DMS 273 (cell line): ENCODE data around the gene TRMT112.
"Not testable (repeated sequence)": the region's sequence is repeated elsewhere in the genome, so short reads cannot be mapped to it uniquely, and the experiment has no call there.

Experiments
- DNase-seq: peaks from one replicate; lab custom pipeline; 2025; ENCODE audit not compliant: unreplicated experiment; lab: John Stamatoyannopoulos, UW

The TRMT112 gene

DNA sequence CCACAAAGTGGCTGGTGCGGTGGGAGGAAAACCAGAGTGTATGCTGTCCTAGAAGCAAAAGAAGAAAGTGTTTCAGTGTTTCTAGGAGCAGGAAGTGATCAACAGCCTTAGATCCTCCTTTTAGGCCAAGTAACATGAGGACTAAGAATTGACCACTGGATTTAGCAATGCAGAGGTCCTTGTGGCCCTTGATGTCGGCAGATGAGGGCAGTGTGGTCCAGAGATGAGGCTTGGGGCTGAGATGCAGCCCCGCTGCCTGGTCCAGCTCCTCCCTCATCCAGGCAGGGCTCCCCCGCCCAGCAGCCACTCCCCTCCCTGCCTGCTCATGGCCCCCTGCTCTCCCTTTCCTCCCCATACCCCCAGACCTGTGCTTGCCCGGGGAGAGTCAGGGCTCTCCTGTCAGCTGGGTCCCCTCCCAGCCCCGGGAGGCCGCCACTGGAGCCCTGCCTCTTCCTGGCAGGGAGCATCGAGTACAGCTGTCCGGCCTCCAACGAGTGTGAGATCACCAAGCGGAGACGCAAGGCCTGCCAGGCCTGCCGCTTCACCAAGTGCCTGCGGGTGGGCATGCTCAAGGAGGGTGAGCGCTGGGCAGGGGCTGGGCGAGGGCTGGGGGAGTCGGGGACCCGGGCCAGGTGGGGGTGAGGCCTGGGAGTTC lies 3.7 kb downstream of the TRMT112 start:
- no peak for DNase-seq

- no peak for DNase-seq
These were observed 4.4 kb downstream of the TRMT112 start for GRCh38 chr11:64312947-64313346.

GRCh38 chr11:64307795-64308194 lies 9.6 kb downstream of the TRMT112 start:
- not testable (repeated sequence) for DNase-seq

DNA sequence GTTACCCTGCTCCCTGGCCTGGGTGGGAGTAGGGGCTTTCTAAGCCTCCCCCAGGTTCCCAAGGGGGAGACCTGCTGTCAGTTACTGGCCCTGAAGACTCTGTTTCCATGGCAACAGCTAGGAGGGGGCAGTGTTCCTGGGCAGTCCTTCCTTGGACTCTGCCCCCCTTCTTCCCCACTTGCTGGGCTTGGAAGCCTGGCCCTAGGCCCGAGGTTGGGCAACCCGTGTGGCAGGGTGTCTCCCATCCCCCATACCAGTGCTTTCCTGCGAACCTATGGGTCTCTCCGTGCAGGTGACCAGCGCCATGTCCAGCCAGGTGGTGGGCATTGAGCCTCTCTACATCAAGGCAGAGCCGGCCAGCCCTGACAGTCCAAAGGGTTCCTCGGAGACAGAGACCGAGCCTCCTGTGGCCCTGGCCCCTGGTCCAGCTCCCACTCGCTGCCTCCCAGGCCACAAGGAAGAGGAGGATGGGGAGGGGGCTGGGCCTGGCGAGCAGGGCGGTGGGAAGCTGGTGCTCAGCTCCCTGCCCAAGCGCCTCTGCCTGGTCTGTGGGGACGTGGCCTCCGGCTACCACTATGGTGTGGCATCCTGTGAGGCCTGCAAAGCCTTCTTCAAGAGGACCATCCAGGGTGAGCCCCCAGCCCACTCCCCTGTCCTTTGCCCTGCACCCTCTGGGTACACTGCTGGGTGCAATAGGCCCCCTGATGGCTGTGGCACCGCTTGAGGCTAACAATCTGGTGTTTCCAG lies 10.3 kb downstream of the TRMT112 start:
- peak; percentile 31 for DNase-seq

DNA sequence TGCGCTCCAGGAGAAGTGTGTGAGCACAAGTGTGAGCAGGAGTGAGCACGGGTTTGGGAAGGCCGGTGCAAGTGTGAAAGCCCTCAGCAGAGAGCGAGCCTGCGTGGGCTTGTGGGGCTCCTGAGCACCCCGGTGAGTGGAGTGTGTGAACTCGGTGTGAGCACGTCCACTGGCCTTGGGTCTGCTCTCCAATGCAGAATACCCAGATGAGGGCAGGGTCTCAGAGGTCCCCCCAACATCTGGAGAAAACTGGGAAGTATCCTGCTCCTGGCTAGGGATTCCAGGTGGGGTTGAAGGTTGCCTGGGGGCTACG lies 10.8 kb downstream of the TRMT112 start:
- no peak for DNase-seq

DNA sequence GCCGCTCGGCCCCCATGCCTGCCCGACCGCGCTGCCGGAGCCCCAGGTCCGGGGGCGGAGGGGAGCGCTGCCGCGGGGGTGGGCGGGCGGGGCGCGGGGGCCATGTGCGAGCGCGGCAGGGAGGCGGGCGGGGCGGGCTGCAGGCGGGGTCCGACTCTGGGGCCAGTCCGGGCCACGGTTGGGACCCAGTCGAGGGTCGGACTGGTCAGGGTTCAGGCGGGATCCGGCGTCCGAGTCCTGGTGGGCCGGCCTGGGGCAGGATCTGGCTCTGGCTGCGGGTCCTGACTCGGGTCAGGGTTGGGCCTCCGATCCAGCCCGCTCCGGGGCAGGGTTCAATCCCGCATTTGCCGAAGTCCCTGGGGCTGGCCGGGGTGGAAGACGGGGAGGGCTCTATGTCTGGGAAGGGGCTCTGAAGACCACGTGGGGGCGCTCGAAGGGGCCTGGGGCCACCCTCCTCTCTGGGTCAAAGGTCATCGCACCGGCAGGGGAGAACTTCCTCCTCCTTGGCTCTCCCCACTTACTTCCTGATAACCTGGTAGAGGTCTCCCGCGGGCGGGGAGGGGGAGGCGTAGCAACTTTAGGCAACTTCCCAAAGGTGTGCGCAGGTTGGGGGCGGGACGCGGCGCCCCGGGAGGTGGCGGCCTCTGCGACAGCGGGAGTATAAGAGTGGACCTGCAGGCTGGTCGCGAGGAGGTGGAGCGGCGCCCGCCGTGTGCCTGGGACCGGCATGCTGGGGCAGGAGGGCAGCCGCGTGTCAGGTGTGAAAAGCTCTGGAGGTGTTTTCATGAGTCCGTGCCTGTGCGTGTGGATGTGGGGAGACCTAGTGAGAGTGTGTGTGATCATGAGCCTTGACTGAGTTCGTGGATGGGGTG lies 11.4 kb downstream of the TRMT112 start:
- peak; percentile 64 for DNase-seq

- DNase-seq, result peak; percentile 100
These were observed 12.2 kb downstream of the TRMT112 start, which contains the start of gene ESRRA for GRCh38 chr11:64305075-64305690. ESRRA (plus strand) TSS chr11:64305524; CDS start chr11:64307180, 1,656 bp downstream.

DNA sequence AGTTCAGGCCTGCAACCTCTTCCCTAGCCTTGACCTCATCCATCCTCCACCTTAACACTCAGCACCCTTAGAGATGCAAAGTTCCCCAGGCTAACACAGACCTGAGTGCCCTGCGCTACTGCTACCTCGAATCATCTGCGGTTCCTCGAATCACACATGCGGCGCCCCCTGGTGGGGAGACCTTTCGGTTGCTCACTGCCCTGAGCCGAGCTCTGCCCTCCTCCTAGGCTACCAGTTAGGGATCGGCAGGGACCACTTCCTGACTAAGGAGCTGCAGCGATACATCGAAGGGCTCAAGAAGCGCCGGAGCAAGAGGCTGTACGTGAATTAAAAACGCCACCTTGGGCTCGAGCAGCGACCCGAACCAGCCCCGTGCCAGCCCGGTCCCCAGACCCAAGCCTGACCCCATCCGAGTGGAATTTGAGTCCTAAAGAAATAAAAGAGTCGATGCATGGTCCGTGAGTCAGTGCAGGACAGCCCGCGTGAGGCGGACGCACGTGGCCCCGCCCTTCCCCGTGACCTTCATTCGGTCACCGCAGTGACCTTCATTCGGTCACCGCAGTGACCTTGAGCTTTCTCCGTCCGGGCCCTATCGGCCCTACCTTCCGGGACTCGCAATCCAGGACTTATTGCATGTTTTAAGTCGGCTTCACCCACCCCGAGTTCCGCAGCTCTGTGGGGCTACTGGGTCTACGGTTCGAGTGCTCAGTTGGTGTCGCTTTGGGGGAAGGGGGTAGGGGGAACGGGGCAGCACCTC lies 12.9 kb downstream of the TRMT112 start:
- DNase-seq, result peak; percentile 94

DNA sequence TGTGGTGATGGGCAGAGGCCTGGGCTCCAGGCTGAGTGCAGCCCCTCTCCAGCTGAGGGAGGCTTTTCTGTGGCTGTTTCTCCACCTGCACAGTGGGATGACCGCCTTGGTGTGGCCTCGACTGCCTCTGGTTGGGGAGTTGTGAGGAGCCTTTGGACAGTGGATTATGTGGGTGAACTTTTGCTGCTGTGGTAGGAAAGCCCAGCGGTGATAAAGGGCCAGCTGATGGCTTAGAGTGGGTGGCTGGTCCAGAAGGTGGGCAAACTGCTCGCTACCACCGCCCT lies 13.4 kb downstream of the TRMT112 start:
- DNase-seq, result no peak

DNA sequence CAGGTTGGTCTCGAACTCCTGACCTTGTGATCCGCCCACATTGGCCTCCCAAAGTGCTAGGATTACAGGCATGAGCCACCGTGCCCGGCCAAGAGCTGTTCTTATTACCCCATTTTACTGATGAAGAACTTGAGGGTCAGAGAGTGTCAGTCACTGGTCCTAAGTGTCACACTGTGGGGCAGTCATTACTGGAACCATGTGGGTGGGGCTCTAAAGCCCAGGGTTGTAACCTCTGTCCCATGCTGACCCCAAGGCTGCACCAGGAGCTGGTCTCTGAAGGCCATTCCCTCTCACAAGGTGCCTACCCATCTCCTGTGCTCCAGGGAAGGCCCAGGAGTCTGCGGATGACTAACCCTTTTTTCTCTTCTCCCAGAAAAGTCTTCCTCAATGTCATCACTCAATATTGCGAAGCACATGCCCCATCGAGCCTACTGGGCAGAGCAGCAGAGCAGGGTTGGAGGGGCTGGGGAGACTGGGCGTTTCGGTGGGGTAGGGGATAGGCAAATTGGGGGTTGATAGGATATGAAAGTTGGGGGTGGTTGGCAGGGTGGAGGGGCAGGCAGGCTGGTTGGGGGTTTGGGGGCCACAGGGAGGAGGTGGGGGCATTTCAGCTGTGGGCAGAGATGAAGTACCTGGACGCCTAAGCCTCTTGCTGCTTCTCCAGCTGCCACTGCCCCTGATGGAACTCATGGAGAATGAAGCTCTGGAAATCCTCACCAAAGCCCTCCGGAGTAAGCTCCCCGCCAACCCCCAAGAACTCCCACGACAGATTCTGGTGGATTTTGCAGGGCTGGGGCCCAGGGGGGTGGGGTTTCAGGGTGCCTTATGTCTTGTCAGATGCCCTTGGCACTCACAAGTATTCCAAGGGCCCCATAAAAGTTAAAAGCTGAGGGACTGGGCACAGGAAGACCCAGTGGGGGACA lies 14.0 kb downstream of the TRMT112 start:
- no peak for DNase-seq

- no peak for DNase-seq
These were observed 17.3 kb downstream of the TRMT112 start, which contains the start of gene CATSPERZ for GRCh38 chr11:64299847-64300648. CATSPERZ (plus strand) TSS chr11:64300358; CDS start chr11:64300411, 53 bp downstream.

GRCh38 chr11:64298966-64299846 lies 18.2 kb downstream of the TRMT112 start:
- DNase-seq, result peak; percentile 69

GRCh38 chr11:64297699-64298358 lies 19.5 kb downstream of the TRMT112 start:
- DNase-seq, result peak; percentile 37

GRCh38 chr11:64296830-64297698 lies 20.3 kb downstream of the TRMT112 start:
- no peak for DNase-seq

DNA sequence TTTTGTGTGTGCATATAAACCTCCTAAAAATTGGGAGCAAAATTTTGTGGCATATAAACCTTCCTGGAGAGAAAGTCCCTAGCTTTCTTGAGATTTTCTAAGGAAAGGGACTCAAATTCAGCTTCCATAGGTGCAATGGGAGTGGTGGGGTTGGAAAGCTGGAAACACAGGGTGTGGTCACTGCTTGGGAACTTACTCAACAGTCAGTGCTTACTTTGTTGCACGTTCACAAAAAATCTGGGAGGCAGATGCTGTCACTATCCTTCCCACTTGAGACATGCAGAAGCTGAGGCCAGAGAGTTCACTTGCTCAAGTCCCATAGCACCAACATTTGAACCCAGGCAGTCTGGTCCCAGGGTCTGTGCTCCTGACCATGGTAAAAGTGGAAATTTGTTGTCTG lies 21.1 kb downstream of the TRMT112 start:
- no peak for DNase-seq

DNA sequence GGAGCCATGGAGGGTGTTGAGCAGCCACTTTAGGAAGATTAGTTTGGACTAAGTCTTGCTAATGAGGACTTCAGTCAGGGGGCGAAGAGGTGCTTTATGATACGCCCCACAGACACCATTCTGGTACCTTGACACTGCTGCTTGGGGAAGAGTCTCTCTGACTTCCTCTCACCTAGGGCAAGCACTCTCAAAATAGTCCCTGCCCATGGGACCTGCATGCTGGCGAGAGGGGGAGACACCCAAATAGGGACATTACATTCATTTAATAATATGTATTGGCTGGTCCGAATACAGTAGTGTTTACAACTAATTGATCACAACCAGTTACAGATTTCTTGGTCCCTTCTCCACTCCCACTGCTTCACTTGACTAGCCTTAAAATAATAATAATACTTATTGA lies 21.6 kb downstream of the TRMT112 start:
- no peak for DNase-seq
